CD4-positive, alpha-beta T cell treated with Interleukin-15 for 4 hours (primary cell): Measurements from ENCODE around the gene RANBP9.
A peak's percentile ranks its signal among the peaks of the same experiment; 100 is the strongest.

Experiments used
- DNase-seq: peaks from one replicate; pipeline ENCODE4 v3.0.0-alpha.2; 2020; ENCODE audit warnings: low spot score

Gene RANBP9

DNA sequence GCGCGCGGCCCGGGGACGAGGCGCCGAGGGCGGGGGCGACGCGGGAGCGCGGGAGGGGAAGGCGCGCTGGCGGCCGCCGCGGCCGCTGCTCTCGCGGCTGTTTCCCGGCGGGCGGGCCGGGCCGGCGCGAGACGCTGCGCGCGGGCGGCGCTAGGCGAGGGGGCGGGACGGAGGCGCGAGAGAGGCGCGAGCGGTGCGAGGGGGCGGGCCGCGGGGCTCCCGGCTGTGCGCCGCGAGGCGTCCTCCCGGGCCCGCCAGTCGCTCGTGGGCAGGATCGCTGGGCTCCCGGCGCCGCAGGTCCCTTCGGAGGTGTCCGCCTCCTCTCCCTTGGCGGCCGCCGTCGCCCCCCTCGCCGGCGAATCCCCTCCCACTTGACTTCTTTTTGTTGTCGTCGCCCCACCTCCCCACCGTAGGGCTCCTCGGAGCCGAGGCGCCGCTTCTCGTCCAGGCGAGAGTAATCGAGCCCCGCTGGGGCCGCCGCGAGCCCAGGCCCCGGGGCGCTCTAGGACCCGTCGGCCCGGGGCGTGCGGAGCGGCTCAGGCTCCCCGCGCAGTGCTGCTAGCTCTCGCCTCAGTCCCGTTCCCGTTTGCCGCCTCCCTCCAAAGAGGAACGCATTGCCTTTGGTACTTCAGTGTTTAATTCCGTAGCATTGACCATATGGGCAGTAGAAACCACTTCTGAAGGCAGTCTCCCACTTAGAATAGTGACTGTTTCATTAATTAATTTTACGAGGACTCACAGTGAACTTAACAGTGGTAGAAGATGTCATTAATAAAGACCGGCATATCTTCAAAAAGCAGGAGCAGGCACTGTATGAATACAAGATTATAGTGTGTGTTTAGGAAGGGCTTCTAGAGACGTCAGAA, at the start of gene RANBP9:
Gene RANBP9 (minus strand): TSS at position 103 of the 866 bp plus-strand sequence. CDS start 330 bp downstream, outside the sequence.
- peak; percentile 91 for DNase-seq

DNA sequence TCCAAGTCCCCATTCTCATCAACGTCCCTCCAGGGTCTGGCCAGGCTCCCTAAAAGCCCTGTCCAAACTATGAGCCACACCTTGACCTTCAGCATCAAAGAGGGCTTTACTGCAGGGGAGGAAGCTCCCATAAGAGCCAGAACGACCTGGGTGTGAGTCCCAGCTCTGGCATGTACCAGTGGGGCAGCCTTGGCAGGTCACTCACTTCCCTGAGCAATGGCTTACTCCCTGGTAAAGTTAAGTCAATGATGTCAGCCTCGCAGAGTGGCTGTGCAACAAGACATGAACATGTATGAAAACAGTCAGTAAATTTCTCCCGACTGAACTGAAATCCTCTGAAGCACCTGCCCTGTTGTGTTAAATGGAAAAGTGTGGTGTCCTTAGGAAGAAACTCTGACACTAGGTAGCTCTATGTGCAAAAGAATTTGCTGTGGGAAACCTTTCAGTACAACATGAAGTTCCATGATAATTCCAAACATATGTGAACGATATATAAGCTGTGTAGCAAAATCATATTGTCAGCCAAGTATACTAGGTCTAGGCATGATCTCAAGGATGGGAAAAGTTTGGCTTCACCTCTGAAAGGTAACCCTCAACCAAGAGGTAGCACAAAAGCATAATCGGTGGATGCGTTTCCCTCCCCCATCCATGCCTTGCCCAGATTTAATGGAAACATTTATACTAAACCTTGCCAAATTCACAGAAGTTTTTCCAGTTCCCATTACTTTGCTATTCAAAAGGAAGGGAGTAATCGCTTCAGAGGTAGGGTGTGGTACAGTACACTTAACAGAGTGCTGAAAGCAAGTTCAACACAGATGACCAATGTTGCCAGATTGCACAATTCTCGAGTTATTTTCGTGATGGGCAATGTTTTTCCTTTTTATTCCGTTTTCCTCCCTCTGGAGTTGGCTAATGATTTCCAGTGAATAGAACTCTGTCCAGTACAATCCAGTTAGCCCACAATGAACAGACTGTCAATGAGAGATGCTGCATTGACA, 49.0 kb upstream of the RANBP9 start:
- DNase-seq = no peak

DNA sequence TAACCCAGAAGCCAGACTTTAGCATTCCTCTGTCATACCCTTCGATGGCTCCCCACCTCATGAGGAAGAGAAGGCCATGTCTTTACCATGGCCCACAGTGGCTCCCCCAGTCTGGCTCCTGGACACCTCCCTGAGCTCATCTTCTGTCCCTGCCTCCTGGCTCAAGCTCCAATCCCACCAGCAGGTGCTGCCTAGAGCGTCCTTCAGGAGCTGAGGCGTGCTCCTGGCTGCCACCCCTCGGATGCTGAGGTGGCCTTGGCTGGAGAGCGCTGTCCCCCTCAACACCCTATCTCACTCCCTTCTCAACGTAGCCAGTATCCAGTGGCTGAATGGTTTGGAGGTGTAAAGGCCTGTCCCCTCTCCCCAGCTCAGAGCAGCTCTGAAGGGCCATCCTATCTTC, 47.4 kb upstream of the RANBP9 start:
- DNase-seq = no peak

DNA sequence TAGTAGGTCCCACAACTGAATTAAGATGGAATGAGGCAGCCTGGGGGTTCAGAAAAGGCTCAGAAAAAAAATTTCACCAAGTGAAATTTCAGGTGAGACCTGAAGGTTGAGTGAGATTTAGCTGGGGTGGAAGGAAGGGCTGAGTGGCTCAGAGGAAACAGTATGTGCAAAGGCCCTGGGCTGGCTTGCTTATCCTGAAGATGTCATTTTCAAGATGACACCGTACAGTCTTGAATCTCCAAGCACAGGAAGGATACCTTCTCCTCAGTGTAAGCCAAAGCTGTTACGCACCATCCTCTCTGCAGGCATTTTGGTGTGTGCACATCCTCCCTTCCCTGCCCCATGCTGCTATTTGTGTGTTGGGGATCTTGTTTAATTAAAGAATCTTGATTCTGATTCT, 43.0 kb upstream of the RANBP9 start:
- no peak for DNase-seq

DNA sequence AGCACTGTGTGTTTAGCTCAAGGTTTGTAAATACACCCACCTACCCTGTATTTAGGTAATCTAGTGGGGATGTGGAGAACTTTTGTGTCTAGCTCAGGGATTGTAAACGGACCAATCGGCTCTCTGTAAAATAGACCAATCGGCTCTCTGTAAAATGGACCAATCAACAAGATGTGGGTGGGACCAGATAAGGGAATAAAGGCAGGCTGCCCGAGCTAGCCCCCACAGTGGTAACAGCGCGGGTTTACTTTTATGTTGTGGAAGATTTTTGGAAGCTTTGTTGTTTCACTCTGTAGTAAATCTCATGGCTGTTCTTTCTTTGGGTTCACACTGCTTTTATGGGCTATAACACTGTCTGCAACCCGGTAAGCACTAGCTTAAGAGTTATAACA, 32.1 kb upstream of the RANBP9 start:
- DNase-seq = no peak

DNA sequence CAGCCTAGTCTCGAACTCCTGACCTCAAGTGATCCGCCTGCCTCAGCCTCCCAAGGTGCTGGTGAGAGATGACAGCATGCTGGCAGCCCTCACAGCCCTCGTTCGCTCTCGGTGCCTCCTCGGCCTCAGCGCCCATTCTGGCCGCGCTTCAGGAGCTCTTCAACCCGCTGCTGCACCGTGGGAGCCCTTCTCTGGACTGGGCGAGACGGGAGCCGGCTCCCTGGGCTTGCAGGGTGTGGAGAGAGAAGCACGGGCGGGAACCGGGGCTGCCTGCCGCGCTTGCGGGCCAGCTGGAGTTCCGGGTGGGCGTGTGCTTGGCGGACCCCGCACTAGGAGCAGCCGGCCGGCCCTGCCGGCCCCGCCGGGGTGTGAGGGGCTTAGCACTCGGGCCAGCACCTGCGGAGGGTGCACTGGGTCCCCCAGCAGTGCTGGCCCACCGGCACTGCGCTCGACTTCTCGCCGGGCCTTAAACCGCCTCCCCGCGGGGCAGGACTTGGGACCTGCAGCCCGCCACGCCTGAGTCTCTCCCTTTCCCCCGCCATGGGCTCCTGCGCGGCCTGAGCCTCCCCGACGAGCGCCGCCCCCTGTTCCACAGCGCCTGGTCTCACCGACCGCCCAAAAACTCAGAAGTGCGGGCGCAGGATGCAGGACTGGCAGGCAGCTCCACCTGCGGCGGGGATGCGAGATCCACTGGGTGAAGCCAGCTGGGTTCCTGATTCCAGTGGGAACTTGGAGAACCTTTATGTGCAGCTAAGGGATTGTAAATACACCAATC, 31.5 kb upstream of the RANBP9 start:
- DNase-seq = no peak

DNA sequence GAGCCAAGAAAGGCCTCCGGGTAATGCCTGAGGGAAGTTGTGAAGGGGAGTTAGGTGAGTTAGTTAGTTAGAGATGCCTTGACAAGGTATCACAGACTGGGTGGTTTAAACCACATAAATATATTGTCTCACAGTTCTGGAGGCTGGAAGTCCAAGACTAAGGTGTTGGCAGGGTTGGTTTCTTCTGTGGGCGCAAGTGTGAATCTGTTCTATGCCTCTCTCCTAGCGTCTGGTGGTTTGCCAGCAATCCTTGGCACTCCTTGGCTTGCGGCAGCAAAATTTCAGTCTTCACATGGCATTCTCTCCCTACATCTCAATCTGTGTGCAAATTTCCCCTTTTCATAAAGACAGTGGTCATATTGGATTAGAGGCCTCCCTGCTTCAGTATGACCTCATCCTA, 29.7 kb upstream of the RANBP9 start:
- no peak for DNase-seq

DNA sequence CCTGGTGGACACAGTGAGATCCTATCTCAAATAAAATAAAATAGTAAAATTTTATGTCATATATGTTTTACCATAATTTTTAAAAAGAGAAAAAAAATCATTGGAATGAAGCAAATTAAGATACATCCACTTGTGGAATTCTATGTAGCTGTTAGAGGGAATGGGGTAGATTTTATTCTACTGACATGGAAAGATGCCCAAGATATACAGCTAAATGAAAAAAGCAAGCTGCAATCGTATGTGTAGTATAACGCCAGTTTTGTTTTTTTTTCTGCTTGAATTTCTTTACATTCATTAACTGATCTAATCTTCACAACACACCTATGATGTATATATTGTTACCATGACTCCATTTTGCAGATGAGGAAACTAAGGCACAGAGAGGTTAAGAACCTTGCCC, 23.4 kb upstream of the RANBP9 start:
- no peak for DNase-seq

DNA sequence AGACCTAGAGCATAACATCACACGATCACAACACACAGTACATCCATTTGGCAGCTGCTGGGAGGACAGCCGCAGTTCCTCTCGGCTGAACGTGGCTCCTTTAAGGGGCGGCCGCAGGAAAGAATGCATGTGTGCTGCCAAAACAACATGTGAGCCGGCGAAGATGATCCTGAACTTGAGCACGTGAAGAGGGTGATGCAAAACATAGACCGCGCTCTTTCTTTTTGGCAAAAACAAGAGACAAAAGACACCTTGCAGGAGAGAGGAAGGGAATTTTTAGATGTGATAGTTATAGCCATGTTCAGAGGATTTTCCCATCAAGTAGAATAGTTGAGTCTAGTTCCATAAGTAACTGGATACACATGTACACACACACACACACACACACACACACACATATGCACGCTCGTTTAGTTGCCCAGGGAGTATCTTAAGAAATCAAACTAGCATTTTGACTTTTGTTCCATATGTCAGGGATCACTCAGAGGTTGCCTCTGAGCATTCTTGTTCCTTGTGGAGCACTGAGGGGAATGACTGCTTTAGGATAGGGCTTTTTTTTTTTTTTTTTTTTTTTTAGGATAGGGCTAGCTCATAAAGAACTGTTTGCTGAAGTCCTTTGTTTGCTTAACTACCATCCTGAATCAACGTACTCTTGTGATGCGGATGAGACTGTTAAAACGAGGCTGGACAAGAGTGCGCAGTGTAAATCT, 21.7 kb upstream of the RANBP9 start:
- no peak for DNase-seq

DNA sequence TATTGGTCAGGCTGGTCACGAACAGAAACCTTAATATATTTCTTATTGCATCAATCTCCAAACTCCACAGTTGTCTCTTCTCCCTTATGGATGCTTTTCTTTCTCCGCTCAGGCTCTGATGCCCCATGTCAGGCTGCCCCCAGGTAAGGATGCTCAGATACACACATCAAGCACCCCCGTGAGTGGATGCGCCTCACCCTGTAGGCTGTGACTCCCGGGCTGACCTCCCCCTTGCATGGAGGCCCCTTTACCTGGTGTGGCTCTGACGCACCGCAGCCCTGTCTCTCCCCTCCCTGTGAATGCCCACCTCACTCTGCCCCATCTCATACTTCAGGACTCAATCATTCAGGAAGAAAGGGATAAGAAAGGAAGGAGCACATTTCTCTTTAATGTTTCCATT, 19.1 kb upstream of the RANBP9 start:
- no peak for DNase-seq

DNA sequence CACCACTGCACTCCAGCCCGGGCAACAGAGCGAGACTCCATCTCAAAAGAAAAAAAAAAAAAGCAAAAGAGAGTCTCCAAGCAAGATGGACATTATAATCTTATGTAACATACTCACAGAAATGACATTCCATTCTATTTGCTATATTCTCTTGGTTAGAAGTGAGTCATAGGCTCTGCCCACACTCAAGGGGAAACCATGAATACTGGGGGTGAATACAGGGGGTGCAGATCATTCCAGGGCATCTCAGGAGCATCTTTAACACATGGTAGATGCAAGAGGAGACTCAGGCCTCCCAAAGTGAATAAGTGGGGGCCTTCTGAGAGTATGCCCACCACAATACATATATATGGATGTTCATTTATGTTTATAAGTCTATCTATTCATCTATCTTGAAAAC, 18.3 kb upstream of the RANBP9 start:
- DNase-seq = no peak

DNA sequence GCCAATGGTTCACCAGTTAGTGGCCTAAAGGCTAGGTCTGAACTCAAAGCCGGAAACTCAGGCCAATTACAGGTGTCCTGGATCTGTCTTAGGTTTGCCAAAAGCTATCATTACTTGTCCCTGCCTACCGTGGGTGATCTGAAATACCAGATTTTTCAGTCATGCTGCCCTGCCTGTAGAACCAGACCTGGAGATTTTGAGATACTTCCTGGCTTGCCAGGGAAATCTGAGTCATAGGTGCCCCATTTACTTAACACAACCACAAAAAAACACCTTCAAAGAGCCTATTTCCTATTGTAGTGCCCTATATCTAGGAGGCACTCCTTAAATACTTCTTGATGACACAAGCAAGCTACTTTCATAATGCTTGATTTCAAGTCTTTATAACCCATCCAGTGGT, 13.9 kb upstream of the RANBP9 start:
- peak; percentile 71 for DNase-seq

DNA sequence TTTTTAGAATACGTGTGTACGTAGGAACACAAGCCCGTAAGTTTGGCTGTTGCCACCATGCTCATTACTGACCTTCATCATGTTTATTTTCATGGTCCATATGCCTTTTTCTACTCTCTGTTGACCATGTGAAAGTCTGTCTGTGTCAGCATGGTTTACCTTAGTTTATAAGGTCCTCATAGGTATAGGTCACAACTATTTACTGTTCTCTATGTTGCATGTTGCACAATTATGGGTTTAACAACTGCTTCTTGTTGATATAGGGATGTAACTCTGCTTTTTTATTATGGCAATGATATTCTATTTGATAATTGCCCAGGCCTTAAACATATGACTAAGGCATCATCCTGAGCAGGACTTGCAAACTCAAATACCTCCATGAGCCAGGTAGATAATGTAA, 13.4 kb upstream of the RANBP9 start:
- DNase-seq = no peak

DNA sequence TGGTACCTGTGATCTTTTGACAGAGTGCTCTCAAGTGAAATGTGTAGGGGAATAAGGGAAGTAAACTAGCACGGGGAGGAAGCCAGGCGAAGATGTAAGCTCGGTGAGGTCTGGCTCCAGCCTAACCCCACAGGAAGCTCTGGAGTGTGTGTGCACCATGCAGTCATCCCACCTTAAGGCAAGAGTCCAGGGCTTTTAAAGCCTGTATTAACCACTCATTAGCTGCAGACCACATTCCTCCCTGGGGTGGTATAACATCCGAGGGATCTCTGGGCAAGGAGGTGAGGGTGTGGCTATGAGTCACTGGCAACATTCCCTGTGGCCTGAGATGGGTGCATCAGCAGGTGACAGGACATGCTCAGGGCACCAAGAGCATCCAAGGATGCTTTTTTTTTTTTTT, 12.5 kb upstream of the RANBP9 start:
- DNase-seq = no peak

DNA sequence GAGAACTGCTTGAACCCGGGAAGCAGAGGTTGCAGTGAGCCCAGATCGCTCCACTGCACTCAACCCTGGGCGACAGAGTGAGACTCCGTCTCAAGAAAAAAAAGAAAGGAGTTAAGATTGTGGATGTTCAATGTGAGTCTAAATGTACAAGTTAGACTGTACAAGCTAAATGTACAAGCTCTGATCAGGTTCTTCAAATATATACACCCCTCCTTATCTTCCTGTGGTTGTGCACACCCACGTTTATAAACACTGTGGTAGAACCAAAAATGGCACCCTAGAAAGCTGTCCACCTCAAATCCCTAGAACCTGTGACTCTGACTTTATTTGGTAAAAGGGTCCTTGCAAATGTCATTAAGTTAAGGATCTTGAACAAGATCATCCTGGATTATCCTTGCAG, 11.2 kb upstream of the RANBP9 start:
- DNase-seq = no peak

DNA sequence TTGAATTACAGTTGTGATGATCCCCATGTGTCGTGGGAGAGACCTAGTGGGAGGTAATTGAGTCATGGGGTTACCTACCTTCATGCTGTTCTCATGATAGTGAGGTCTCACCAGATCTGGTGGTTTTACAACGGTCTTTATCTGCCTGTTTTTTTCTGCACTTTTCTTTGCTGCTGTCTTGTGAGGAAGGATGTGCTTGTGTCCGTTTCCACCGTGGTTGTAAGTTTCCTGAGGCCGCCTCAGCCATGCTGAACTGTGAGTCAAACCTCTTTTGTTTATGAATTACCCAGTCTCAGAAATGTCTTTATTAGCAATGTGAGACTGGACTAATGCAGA, 6.5 kb upstream of the RANBP9 start:
- DNase-seq = no peak

DNA sequence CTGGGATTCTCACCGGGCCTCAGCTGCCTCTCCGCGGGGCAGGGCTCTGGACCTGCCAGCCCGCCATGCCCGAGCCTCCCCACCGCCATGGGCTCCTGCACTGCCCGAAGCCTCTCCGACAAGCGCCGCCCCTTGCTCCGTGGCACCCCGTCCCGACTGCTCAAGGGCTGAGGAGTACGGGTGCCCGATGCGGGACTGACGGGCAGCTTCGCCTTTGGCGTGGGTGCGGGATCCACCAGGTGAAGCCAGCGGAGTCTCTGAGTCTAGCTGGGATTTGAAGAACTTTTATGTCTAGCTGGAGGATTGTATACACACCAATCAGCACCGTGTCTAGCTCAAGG, 5.3 kb upstream of the RANBP9 start:
- no peak for DNase-seq

DNA sequence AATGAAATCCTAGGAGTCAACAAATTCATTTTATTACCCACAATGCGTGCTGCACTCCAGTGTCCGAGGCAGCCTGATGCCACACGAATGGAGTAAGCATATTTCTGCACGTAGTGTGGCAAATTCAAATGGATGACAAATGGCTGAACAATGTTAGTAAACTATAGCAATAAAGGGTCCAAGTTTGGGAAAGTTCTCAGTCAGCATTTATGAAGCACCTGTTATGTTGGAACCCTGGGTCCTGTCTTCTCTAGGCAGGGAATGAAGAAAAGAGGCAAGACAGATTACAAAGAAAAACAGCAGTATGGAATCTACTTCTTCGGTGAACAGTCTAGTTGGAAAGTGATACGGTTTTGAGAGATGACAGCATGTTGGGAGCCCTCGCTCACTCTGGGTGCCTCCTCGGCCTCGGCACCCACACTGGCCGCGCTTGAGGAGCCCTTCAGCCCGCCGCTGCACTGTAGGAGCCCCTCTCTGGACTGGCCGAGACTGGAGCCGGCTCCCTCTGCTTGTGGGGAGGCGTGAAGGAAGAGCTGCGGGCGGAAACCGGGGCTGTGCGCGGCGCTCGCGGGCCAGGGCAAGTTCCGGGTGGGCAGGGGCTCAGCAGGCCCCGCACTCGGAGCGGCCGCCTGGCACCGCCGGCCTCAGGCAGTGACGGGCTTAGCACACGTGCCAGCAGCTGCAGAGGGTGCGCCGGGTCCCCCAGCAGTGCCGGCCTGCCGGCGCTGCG, 4.8 kb upstream of the RANBP9 start:
- no peak for DNase-seq

DNA sequence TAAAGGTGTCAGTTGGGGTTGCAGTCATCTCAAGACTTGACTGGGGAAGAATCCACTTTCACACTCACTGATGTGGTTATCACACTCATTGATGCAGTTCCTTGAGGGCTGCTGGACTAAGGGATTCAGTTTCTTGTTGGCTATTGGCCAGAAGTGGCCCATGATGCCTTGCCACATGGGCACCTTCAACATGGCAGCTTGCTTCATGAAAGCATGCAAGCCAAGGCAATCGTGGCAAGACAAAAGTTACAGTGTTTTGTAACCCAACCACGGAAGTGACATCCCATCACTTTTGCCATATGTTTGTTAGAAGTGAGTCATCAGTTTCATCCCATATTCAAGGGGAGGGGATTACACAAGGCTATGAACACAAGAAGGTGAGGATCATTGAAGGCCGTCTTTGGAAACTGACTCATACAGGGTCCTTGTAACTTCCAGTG, 3.8 kb upstream of the RANBP9 start:
- no peak for DNase-seq

DNA sequence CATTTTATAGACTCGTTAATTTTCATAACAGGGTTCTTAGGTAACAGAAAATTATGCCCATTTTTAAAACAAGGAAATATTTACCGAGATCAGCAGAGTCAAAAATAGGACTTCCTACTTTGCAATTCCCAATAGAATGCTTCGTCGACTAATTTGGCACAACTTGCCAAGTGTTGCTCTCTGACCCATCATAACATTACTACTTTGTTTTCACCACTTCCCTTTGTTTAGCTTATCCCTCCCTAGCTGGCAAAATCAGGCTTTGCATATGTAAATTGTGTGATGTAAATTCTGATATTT, 914 bp upstream of the RANBP9 start:
- DNase-seq = no peak

DNA sequence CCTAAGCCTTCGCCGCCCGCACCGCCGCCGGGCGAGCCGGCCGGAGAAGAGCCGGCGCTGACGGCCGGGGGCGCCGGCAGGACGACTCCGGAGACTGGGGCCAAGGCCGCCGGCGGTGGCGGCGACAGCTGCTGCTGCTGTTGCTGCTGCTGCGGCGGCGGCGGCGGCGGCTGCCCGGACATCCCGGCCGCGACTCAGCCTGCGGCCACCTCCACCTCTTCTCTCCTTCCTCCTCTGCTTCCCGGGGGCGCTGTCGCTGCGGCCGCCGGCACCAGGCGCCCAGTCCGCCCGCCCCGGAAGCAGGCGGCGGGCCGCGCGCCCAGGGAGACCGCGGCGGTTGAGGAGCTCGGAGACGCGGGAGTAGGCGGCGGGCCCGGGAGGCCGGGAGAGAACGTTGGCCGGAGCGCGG, 307 bp downstream of the RANBP9 start:
- DNase-seq = peak; percentile 64
